Measurements from ENCODE around the gene LRRC9. TPM values are rescaled to one million over a fixed set of nuclear protein-coding genes. Genes with fewer than 3 reads are reported as not detected.
A peak's percentile ranks its signal among the peaks of the same experiment; 100 is the strongest.
"Not testable (repeated sequence)": the region's sequence is repeated elsewhere in the genome, so short reads cannot be mapped to it uniquely, and the experiment has no call there.

Gene LRRC9
- total RNA-seq, 1 donor from 2014 or later = not detected

- intact Hi-C loops (cut with micrococcal nuclease) = loop anchor here (2.0 to 10.0 kb wide), 5 partner anchors 128 to 904 kb away; partner anchors contain the start of genes DAAM1, JKAMP and L3HYPDH
- Mint-ChIP-seq H3K4me1 (peaks cover 38% of the 10 kb centered on the region), H3K36me3 (ENCODE audit: low read depth) (peaks cover 22% of the 10 kb centered on the region), H3K9me3 (peaks cover 4% of the 10 kb centered on the region), H3K27ac (peak overlapping the region; percentile 98), H3K4me3 (peak overlapping the region; percentile 98), H3K27me3 (no peaks in the 10 kb centered on the region)
- DNase-seq = no peak
Observed at GRCh38 chr14:60093080-60093479, 173.1 kb downstream of the LRRC9 start.

- no peaks in the 10 kb centered on the region for H3K27me3 Mint-ChIP-seq
- intact Hi-C loops (cut with micrococcal nuclease) = loop anchor here (2.0 to 10.0 kb wide), 6 partner anchors 17 to 905 kb away; partner anchors contain the start of genes DAAM1, JKAMP and L3HYPDH
- H3K9me3 Mint-ChIP-seq = peaks cover 4% of the 10 kb centered on the region
- peaks cover 27% of the 10 kb centered on the region for H3K36me3 Mint-ChIP-seq (ENCODE audit: low read depth)
- H3K4me1 Mint-ChIP-seq = peaks cover 39% of the 10 kb centered on the region
- peak overlapping the region; percentile 98 for H3K4me3 Mint-ChIP-seq
- no peak for DNase-seq
- peak overlapping the region; percentile 98 for H3K27ac Mint-ChIP-seq
Observed at GRCh38 chr14:60093606-60094005, 173.7 kb downstream of the LRRC9 start.

- peak overlapping the region; percentile 98 for H3K27ac Mint-ChIP-seq
- H3K4me3 Mint-ChIP-seq = peak overlapping the region; percentile 98
- H3K4me1 Mint-ChIP-seq = peaks cover 39% of the 10 kb centered on the region
- peak; percentile 77 for DNase-seq
- peaks cover 4% of the 10 kb centered on the region for H3K9me3 Mint-ChIP-seq
- intact Hi-C loops (cut with micrococcal nuclease) = loop anchor here (2.0 to 10.0 kb wide), 4 partner anchors 16 to 660 kb away; partner anchors contain the start of genes JKAMP and L3HYPDH
- H3K36me3 Mint-ChIP-seq (ENCODE audit: low read depth) = peaks cover 27% of the 10 kb centered on the region
- no peaks in the 10 kb centered on the region for H3K27me3 Mint-ChIP-seq
Observed at GRCh38 chr14:60094306-60094897, 174.5 kb downstream of the LRRC9 start.

GRCh38 chr14:60095231-60095630 lies 175.3 kb downstream of the LRRC9 start:
- peaks cover 31% of the 10 kb centered on the region for H3K36me3 Mint-ChIP-seq (ENCODE audit: low read depth)
- DNase-seq = no peak
- no peak overlapping the region for H3K27ac Mint-ChIP-seq
- peaks cover 4% of the 10 kb centered on the region for H3K9me3 Mint-ChIP-seq
- intact Hi-C loops (cut with micrococcal nuclease) = loop anchor here (2.0 to 10.0 kb wide), 2 partner anchors 16 to 660 kb away; no protein-coding TSS in a partner anchor
- H3K4me3 Mint-ChIP-seq = peak overlapping the region; percentile 5
- H3K27me3 Mint-ChIP-seq = no peaks in the 10 kb centered on the region
- peaks cover 41% of the 10 kb centered on the region for H3K4me1 Mint-ChIP-seq

GRCh38 chr14:60095781-60096450 lies 176.0 kb downstream of the LRRC9 start:
- intact Hi-C loops (cut with micrococcal nuclease) = loop anchor here (2.0 to 10.0 kb wide), 2 partner anchors 15 to 659 kb away; no protein-coding TSS in a partner anchor
- Mint-ChIP-seq H3K4me3 (no peak overlapping the region), H3K4me1 (peaks cover 43% of the 10 kb centered on the region), H3K27ac (no peak overlapping the region), H3K36me3 (ENCODE audit: low read depth) (peaks cover 33% of the 10 kb centered on the region), H3K9me3 (peaks cover 4% of the 10 kb centered on the region), H3K27me3 (no peaks in the 10 kb centered on the region)
- no peak for DNase-seq

- Mint-ChIP-seq H3K4me3 (no peak overlapping the region), H3K27ac (no peak overlapping the region), H3K27me3 (no peaks in the 10 kb centered on the region), H3K9me3 (peaks cover 4% of the 10 kb centered on the region), H3K4me1 (peaks cover 46% of the 10 kb centered on the region), H3K36me3 (ENCODE audit: low read depth) (peaks cover 42% of the 10 kb centered on the region)
- intact Hi-C loops (cut with micrococcal nuclease) = loop anchor here (10.0 kb wide), 1 partner anchor 657 kb away; no protein-coding TSS in a partner anchor
- no peak for DNase-seq
Observed at GRCh38 chr14:60097974-60098373, 178.0 kb downstream of the LRRC9 start.

GRCh38 chr14:60099855-60100254 lies 179.9 kb downstream of the LRRC9 start:
- peaks cover 32% of the 10 kb centered on the region for H3K4me1 Mint-ChIP-seq
- intact Hi-C loops (cut with micrococcal nuclease) = loop anchor here (10.0 kb wide), 1 partner anchor 655 kb away; no protein-coding TSS in a partner anchor
- DNase-seq, H3K9me3 Mint-ChIP-seq, H3K27ac Mint-ChIP-seq, H3K27me3 Mint-ChIP-seq: not testable (repeated sequence)
- H3K36me3 Mint-ChIP-seq (ENCODE audit: low read depth) = peaks cover 44% of the 10 kb centered on the region
- H3K4me3 Mint-ChIP-seq = peak overlapping the region; percentile 30

GRCh38 chr14:60101786-60102185 lies 181.8 kb downstream of the LRRC9 start:
- peaks cover 43% of the 10 kb centered on the region for H3K36me3 Mint-ChIP-seq (ENCODE audit: low read depth)
- H3K27ac Mint-ChIP-seq = no peak overlapping the region
- intact Hi-C loops (cut with micrococcal nuclease) = no loop called here
- H3K27me3 Mint-ChIP-seq = no peaks in the 10 kb centered on the region
- DNase-seq = no peak
- no peak overlapping the region for H3K4me3 Mint-ChIP-seq
- peaks cover 26% of the 10 kb centered on the region for H3K4me1 Mint-ChIP-seq
- H3K9me3 Mint-ChIP-seq = no peaks in the 10 kb centered on the region

- Mint-ChIP-seq H3K36me3 (ENCODE audit: low read depth) (peaks cover 43% of the 10 kb centered on the region), H3K4me3 (no peak overlapping the region), H3K4me1 (peaks cover 26% of the 10 kb centered on the region), H3K27me3 (no peaks in the 10 kb centered on the region), H3K9me3 (no peaks in the 10 kb centered on the region), H3K27ac (no peak overlapping the region)
- intact Hi-C loops (cut with micrococcal nuclease) = no loop called here
- no peak for DNase-seq
Observed at GRCh38 chr14:60102389-60102788, 182.4 kb downstream of the LRRC9 start.

- Mint-ChIP-seq H3K4me1 (peaks cover 25% of the 10 kb centered on the region), H3K4me3 (no peak overlapping the region), H3K27me3 (no peaks in the 10 kb centered on the region), H3K27ac (no peak overlapping the region), H3K36me3 (ENCODE audit: low read depth) (peaks cover 47% of the 10 kb centered on the region), H3K9me3 (no peaks in the 10 kb centered on the region)
- intact Hi-C loops (cut with micrococcal nuclease) = no loop called here
- no peak for DNase-seq
Observed at GRCh38 chr14:60106339-60106738, 186.4 kb downstream of the LRRC9 start.

- Mint-ChIP-seq H3K27ac (no peak overlapping the region), H3K9me3 (no peaks in the 10 kb centered on the region), H3K4me1 (peaks cover 25% of the 10 kb centered on the region), H3K36me3 (ENCODE audit: low read depth) (peaks cover 41% of the 10 kb centered on the region), H3K4me3 (no peak overlapping the region), H3K27me3 (no peaks in the 10 kb centered on the region)
- intact Hi-C loops (cut with micrococcal nuclease) = no loop called here
- no peak for DNase-seq
Observed at GRCh38 chr14:60107477-60107876, 187.5 kb downstream of the LRRC9 start.

GRCh38 chr14:60111732-60112131 lies 191.8 kb downstream of the LRRC9 start:
- Mint-ChIP-seq H3K27ac (no peak overlapping the region), H3K4me3 (no peak overlapping the region), H3K9me3 (no peaks in the 10 kb centered on the region), H3K27me3 (no peaks in the 10 kb centered on the region), H3K4me1 (peaks cover 22% of the 10 kb centered on the region), H3K36me3 (ENCODE audit: low read depth) (peaks cover 40% of the 10 kb centered on the region)
- intact Hi-C loops (cut with micrococcal nuclease) = loop anchor here (2.0 kb wide), 1 partner anchor 17 kb away; no protein-coding TSS in a partner anchor
- no peak for DNase-seq
